ENCODE measurements around the gene DNM1L.

GRCh38 chr12:32726286-32726685, 47.2 kb downstream of the DNM1L start:
- TF ChIP-seq POLR2A (IDR thresholded peaks at IDR 0.05; ENCODE audit: low read length) (no peak), GATA1 (IDR thresholded peaks at IDR 0.05; ENCODE audit: low read depth, low read length) (no peak)

Measured in erythroblast (primary cell).